Mesendoderm (in vitro differentiated cells): Measurements from ENCODE around the gene IFNL3.

Experiments
- DNase-seq: peaks from one replicate; pipeline ENCODE4 v3.0.0; 2013
- H2AK5ac ChIP-seq: 2 replicates; pipeline ENCODE4 v1.6.1; 2013; ENCODE audit warnings: low read length, inconsistent platforms
- H2BK120ac ChIP-seq: 2 replicates; pipeline ENCODE4 v1.6.1; 2013; ENCODE audit warnings: low read depth, mild to moderate bottlenecking, low read length, moderate library complexity, mixed read lengths
- H2BK15ac ChIP-seq: replicated peaks from 2 replicates; pipeline ENCODE4 v1.6.1; 2013; ENCODE audit warnings: low read depth, mild to moderate bottlenecking, moderate library complexity
- H2BK5ac ChIP-seq: 2 replicates; pipeline ENCODE4 v1.6.1; 2013; ENCODE audit warnings: low read length, inconsistent platforms
- H3K18ac ChIP-seq: 2 replicates; pipeline ENCODE4 v1.6.1; 2013; ENCODE audit warnings: mild to moderate bottlenecking, low read length, mixed read lengths
- H3K23ac ChIP-seq: one replicate; pipeline ENCODE4 v1.6.1; 2013; ENCODE audit warnings: low read length
- H3K27ac ChIP-seq: 2 replicates; pipeline ENCODE4 v1.5.1; 2013; ENCODE audit warnings: low read depth, mild to moderate bottlenecking, inconsistent platforms, low read length, moderate library complexity
- H3K27me3 ChIP-seq: 2 replicates; pipeline ENCODE4 v1.6.1; 2013; ENCODE audit warnings: low read length, control low read depth, mild to moderate bottlenecking, inconsistent platforms; ENCODE audit not compliant: insufficient read depth, poor library complexity
- H3K36me3 ChIP-seq: 2 replicates; pipeline ENCODE4 v1.6.1; 2013; ENCODE audit warnings: low read length, inconsistent platforms; ENCODE audit not compliant: control insufficient read depth, insufficient read depth
- H3K4ac ChIP-seq: one replicate; pipeline ENCODE4 v1.6.1; 2013; ENCODE audit warnings: low read depth, mild to moderate bottlenecking, low read length, moderate library complexity
- H3K4me1 ChIP-seq: 2 replicates; pipeline ENCODE4 v1.6.1; 2013; ENCODE audit warnings: low read depth, low read length, inconsistent platforms; ENCODE audit not compliant: control insufficient read depth
- H3K4me2 ChIP-seq: 2 replicates; pipeline ENCODE4 v1.6.1; 2013; ENCODE audit warnings: low read length
- H3K4me3 ChIP-seq: 2 replicates; pipeline ENCODE4 v1.5.1; 2013; ENCODE audit warnings: mild to moderate bottlenecking, low read length
- H3K56ac ChIP-seq: one replicate; pipeline ENCODE4 v1.6.1; 2013; ENCODE audit warnings: low read length
- H3K79me1 ChIP-seq: 2 replicates; pipeline ENCODE4 v1.6.1; 2013; ENCODE audit warnings: low read length, inconsistent platforms
- H3K79me2 ChIP-seq: 2 replicates; pipeline ENCODE4 v1.6.1; 2013; ENCODE audit warnings: mild to moderate bottlenecking, low read length; ENCODE audit not compliant: control insufficient read depth, insufficient read depth
- H3K9ac ChIP-seq: 2 replicates; pipeline ENCODE4 v1.6.1; 2013; ENCODE audit warnings: low read length, inconsistent platforms
- H4K5ac ChIP-seq: one replicate; pipeline ENCODE4 v1.6.1; 2013; ENCODE audit warnings: low read length
- H4K8ac ChIP-seq: one replicate; pipeline ENCODE4 v1.6.1; 2013; ENCODE audit warnings: low read depth, mild to moderate bottlenecking, control low read depth, low read length, moderate library complexity
- WGBS: extraction: QIAGEN DNeasy Blood & Tissue Kit; methylation state at CpG from one replicate; pipeline ENCODE4 v1.1.7; 2013; ENCODE audit warnings: low lambda C conversion rate, missing lambda C conversion rate; ENCODE audit not compliant: insufficient coverage; ENCODE audit errors: extremely low coverage; 5-methylcytosine and 5-hydroxymethylcytosine counted together

IFNL3 gene

GRCh38 chr19:39193803-39194202, 51.0 kb downstream of the IFNL3 start:
- Histone ChIP-seq H2BK120ac (no peak overlapping the region), H3K4me3 (no peak overlapping the region), H3K9ac (no peak overlapping the region), H3K18ac (no peak overlapping the region), H3K27ac (no peak overlapping the region), H2AK5ac (no peak overlapping the region), H3K4me1 (no peaks in the 10 kb centered on the region), H2BK15ac (no peak overlapping the region), H4K5ac (no peak overlapping the region), H3K4ac (no peak overlapping the region), H2BK5ac (no peak overlapping the region), H3K4me2 (no peak overlapping the region), H3K36me3 (no peaks in the 10 kb centered on the region), H3K56ac (no peak overlapping the region), H4K8ac (no peak overlapping the region), H3K79me2 (no peaks in the 10 kb centered on the region), H3K27me3 (peaks cover 7% of the 10 kb centered on the region), H3K79me1 (no peaks in the 10 kb centered on the region), H3K23ac (no peak overlapping the region)
- DNase-seq: no peak
- WGBS: no CpG with 5 or more reads among the region's 8 CpGs
